GM18498 (cell line): ENCODE measurements around the gene HECTD2.
A peak's percentile ranks its signal among the peaks of the same experiment; 100 is the strongest.
"Not testable (repeated sequence)": the region's sequence is repeated elsewhere in the genome, so short reads cannot be mapped to it uniquely, and the experiment has no call there.

Experiments used
- ATAC-seq: cut with Tn5 transposase; IDR thresholded peaks from one replicate; pipeline ENCODE4 v1.9.1; 2021; ENCODE audit warnings: mild to moderate bottlenecking, moderate library complexity; ENCODE audit not compliant: unreplicated experiment

HECTD2 gene, protein sequence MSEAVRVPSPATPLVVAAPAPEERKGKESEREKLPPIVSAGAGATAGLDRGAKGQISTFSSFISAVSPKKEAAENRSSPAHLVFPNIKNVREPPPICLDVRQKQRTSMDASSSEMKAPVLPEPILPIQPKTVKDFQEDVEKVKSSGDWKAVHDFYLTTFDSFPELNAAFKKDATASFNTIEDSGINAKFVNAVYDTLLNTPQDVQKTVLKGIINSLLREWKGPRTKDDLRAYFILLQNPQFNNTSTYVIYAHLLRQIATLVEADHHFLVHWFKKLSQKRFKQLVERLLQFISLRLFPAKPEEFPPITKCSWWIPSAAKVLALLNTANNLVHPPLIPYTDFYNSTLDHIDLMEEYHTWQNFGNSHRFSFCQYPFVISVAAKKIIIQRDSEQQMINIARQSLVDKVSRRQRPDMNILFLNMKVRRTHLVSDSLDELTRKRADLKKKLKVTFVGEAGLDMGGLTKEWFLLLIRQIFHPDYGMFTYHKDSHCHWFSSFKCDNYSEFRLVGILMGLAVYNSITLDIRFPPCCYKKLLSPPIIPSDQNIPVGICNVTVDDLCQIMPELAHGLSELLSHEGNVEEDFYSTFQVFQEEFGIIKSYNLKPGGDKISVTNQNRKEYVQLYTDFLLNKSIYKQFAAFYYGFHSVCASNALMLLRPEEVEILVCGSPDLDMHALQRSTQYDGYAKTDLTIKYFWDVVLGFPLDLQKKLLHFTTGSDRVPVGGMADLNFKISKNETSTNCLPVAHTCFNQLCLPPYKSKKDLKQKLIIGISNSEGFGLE

DNA sequence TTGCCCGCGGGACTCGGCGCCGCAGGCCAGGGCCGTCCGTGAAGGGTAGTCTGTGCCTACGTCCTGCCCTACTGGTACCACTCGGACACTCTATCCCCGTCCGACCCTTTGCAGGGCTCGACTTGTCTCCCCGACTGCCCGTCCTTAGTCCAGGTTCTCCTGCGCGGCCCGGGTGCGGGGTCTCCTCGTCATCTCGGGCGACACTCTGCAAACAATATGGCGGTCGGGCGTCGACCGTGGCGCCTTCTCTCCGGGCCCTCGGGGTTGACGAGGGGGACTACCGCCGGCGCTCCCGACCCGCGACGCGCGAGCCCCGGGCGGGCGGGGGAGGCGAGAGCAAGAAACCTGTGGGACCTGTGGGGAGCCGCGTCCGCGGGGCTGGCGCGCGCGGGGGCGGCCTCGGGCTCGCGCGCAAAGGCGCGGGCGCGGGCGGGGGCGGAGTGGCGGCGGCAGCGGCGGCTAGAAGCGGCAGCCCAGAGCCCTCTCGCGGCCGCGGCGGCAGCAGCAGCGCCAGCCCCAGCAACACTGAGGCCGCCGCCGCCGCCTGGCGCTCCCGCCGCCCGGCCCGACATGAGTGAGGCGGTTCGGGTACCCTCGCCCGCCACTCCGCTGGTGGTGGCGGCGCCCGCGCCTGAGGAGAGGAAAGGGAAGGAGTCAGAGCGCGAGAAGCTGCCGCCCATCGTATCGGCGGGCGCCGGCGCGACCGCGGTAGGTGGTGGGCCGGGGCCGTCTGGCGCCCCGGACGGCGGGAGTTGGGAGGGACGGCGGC, at the start of gene HECTD2:
Gene HECTD2 (plus strand): TSS at position 476 of the 769 bp plus-strand sequence. CDS start 95 bp downstream, at position 571.
- ATAC-seq, result peak; percentile 94

DNA sequence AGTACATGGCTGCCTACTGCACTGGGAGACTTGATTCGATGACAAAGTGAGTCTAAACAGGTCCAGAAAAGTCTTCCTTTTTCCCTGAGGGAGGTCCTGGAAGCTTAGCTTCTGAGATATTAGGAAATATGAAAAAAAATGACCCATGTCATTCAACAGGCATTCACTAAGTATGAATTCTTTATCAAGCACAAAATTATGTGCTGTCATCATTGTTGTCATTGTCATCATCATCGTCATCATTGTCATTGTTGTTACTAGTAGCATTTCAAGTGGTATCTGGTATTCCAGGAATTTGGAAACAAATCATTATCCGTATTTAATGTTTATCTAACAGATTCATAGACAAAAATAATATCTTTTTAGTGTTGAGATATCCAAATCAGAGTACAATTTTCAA, 49.7 kb upstream of the HECTD2 start:
- no peak for ATAC-seq

DNA sequence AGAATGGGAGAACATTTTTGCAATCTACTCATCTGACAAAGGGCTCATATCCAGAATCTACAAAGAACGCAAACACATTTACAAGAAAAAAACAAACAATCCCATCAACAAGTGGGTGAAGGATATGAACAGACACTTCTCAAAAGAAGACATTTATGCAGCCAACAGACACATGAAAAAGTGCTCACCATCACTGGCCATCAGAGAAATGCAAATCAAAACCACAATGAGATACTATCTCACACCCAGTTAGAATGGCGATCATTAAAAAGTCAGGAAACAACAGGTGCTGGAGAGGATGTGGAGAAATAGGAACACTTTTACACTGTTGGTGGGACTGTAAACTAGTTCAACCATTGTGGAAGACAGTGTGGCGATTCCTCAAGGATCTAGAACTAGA, 44.6 kb upstream of the HECTD2 start:
- ATAC-seq, result not testable (repeated sequence)

DNA sequence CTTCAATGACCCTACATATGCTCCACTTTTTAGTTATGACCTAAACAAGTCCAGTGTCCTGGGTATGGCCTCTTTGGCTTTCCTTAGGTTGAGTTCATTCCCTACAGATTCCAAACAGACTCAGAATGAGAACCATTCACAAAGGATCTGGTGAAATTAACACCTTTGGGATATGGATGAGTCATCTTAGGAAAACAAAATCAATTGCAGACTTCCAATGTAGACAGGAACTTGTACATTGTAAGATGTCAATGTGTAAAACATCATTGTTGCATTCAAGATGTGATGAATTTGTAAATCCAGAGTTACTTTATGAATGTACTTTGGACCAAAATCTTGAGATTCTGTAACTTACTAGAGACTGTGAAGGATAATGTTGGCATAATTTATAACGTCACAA, 43.4 kb upstream of the HECTD2 start:
- ATAC-seq, result no peak

DNA sequence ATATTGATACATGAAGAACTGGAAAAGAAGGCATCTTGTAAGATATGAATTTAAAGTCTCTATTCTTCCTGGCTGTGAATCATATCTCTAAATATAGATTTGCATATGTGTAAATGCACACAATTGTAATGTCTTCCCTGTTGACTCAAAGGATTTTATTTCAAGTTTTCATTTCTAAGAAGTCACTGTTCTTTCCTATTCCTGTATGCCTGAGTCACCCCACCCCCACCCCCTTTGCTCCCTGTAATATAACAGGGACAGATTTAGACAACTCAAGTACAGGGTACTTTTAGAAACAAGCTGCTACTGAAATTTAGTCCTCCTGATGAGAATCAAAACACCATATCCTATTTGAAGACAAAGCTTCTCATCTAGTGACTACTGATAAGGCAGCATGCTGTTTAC, 43.0 kb upstream of the HECTD2 start:
- ATAC-seq, result no peak

DNA sequence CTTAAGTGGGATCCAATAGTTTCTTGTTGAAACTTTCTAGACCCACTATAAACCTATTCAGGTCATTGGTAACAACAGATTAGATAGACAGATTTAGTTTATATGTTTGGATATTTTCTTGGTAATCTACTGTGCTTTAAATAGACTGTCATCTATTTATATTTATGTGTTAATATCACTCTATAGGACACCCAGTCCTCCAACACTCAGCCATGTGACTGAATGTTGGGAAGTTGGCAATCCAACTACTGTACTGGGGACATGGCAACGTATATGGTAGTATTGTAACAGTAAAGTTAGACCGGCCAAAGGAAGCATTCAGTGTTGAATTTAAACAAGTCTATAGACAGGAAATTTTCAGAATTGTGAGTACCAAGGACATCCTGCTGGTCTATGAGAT, 42.6 kb upstream of the HECTD2 start:
- ATAC-seq, result no peak

DNA sequence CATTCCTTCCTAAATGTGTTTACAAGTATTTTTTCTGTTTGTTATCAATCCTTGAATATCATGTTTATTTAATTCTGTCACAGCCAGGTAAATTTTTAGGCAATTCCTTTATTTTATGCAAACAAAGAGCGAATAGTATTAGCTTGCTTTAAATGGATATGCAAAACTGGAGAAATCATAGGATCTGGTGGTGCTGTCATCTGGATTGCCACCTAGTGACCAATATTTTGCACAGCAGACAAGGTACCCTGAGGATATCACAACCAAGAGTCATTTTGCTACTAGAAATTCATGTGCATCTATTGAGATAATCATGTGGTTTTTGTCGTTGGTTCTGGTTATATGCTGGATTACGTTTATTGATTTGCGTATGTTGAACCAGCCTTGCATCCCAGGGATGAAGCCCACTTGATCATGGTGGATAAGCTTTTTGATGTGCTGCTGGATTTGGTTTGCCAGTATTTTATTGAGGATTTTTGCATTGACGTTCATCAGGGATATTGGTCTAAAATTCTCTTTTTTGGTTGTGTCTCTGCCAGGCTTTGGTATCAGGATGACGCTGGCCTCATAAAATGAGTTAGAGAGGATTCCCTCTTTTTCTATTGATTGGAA, 40.1 kb upstream of the HECTD2 start:
- ATAC-seq, result not testable (repeated sequence)

DNA sequence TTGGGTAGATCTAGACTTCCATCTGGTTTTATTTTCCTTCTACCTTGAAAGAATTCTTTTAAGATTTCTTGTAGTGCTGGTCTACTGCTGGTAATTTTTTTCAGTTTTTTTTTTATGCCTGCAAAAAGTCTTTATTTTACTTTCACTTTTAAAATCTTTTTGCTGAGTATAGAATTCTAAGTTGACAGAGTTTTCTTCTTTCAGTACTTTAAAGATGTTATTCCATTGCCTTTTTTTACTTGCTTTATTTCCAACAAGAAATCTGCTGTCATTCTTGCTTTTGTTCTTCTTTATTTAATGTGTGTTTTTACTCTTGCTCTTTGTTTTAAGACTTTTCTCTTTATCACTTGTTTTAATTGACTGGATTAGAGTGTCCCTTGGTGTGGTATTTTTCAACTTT, 36.1 kb upstream of the HECTD2 start:
- ATAC-seq, result no peak

DNA sequence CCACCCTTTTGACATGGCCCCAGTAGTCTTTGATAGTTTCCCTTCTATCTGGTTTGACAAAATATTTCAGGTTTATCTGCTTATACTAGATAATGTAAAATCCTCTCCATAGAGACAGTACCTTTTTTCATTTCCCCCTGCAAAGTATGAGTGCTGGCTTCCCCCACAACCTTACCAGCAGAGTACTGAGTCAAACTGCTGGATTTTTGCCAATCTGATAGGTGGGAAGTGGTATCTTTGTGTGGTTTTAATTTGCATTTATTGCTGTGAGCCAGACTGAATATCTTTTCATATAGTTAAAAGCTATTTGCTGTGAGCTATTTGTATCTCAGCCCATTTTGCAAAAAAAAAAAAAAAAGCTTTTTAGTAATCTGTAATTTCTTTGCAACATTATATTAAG, 32.1 kb upstream of the HECTD2 start:
- ATAC-seq, result no peak

DNA sequence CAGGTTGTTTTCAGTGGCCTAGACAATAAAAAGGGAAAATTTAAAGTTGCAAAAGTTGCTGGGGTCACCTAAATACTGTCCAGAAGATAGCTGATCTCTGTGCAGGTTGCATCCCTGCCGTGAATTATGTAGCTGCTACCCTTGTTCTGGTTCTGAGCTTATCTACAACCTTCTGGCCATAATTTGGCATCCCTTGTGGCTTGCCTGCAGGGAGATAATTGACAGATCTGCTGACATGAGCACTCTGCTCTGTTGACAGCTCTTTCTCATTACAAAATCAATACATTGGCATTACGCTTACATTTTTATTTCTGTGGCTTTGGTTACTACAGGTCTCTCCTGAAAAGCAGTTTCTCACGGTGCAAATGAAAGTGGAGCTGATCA, 29.3 kb upstream of the HECTD2 start:
- ATAC-seq, result no peak

DNA sequence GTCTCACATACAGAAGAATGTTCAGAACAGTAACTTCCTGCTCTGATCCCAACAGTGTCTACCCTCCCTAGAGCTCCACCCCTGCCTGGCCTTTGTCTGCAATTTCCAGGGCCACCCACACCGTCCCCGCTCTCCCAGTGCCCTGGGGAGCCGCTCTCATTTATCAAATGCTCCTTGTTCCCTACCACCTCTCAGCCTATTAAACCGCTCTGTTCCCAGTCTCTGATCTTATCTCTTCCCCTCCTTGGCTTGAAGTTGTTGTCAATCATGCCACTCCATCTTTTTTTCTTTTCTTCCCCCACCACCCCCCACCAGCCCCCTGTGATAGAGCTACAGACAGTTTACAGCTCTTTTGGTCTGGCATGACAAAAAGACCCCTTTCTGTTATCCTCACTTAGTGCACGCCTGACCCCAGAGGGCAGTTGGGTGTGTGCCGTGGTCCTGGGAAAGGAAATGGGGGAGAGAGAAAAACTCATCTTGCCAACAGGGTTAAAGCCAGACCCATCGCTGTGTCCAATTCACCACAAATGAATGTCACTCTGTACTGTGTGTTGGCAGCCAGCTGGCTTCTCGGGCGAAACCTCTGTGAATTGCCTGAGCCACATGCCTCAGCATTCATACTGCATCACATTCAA, 28.8 kb upstream of the HECTD2 start:
- no peak for ATAC-seq

DNA sequence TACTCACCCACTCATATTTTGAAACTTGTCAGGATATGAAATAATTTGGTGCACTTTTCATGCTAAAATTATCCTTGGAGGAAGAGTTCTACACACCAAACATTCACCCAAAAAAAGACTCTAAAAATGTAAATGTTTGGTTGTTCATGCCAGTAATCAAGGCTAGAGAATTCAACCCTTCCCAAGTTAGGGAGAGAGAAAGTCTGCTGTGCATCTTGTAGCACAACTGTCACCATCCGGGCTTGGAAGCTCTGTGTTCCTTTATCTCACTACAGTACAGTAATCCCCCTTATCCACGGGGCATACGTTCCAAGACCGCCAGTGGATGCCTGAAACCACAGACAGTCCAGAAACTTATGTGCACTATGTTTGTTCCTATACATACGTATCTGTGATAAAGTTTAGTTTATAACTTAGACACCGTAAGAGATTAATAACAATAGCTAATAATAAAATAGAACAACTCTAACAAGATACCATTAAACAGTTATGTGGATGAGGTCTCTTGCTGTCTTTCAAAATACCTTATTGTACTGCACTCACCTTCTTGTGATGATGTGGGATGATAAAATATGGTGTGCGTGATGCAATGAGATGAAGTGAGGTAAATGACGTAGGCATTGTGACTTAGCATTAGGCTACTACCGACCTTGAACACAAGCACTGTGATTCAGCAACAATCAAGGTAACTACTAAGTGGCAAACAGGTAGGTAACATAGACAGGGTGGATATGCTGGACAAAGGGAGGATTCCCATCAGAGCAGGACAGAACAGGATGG, 24.6 kb upstream of the HECTD2 start:
- ATAC-seq, result no peak

DNA sequence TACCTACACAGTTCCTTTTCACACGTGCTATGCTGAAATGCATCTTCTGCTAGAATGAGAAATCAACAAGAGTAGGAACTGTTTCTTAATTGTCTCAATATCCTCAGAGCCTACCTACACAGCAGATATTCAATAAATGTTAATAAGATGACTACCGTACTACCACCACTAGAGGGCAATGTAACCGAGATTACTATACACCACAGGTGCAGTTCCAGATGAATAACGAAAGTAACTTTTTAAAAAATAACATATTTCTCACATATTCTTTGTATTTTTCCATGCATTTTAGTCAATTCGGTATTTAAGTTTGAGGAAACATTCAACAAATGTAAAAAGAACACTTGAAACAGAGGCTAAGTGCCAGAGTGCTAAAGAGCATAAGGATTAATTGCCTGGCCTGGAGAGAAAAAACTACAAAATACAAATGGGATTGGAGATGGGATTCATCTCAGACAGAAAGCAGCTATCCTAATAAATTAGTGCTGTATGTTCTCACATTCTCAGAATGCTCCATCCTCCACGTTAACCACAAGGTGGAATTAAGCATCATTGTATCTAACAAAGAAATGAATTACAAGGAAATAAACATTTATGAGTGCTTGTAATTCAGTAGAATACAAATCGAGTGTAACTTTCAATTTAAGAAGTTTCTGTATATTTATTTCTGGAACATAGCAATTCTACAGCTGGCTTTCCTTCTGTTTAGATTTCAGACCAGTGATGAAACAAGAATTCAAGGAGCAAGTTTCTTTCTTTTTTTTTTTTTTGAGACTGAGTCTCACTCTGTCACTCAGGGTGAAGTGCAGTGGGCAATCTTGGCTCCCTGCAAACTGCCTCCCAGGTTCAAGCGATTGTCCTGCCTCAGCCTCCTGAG, 20.3 kb upstream of the HECTD2 start:
- peak; percentile 92 for ATAC-seq

DNA sequence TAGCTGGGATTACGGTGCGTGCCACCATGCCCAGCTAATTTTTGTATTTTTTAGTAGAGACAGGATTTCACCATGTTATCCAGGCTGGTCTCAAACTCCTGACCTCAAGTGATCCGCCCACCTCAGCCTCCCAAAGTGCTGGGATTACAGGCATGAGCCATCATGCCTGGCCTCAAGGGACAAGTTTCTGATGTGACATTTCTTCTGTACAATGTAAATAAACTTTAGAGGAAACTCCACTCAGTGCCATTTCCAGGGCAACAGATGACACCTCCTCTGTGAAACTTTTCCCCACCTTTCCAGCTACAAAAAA, 19.7 kb upstream of the HECTD2 start:
- not testable (repeated sequence) for ATAC-seq

DNA sequence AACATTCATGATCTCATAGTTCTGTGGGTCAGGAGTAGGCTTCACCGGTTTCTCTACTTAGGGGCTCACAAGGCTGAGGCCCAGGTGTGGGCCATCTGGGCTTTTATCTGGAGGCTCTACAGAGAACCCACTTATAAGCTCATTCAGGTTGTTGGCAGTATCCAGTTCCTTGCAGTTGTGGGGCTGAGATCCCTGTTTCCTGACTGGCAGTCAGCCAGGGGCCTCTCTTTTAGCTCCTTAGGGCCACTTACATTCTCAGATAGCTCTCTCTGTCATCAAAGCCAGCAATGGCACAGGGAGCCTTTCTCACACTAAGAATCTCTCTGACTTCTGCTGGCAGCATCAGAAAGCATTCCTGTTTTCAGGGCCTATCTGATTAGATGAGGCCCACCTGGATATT, 18.2 kb upstream of the HECTD2 start:
- no peak for ATAC-seq

DNA sequence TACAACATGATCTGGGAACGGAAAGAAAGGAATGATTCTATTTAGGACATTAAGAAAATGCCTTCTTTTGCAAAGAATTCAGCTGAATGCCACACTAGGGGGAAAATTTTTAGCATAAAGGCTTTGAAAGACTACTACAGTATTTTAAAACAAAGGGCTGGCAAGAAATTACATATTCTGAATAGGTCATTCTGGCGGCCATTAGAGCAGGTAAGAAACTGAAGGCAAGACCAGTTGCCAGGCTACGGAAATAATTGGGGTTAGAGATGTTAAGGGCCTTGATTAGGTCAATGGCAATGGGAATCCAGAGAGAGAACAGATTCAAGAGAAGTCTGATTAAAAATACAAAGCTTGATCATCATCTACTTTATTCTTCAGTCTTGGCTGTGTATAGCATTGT, 3.8 kb upstream of the HECTD2 start:
- no peak for ATAC-seq

DNA sequence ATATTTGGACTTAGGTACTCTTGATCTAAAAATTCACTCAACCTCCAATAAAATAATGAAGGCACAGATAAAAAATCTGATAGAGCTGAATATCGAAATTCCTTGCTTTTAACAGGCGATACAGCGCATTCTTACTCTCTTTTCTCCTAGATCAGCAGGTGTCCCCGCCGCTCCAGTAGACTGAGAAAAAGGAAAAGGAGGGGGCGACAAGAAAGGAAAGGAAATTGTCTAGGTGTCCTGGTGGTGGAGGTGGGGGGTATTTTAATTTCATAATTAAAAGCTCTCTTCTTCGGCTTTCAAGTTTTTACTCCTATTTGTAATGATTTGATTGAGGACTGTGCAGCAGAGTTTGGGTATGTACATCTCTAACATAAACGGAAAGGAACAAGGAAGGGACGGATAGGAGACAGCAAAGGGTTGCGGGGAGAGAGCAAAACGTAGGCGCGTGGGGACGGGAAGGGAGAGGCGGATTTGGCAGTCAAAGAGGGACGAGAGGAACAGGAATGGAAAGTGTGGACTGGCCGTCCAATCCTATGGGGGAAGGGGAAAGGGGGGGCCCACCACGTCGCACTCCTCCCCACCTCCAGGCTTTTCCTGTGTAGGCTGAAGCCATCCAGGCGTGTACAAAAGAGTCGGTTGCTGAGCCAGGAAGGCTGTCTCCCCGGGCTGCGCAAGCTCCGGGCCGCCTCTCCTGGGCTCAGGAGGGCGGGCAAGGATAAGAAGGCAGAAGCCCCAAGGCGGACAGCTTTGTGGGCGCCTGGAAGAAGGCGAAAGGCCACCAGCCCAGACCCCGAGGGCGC, 875 bp upstream of the HECTD2 start:
- peak; percentile 34 for ATAC-seq
